ENCODE measurements around the gene ABCF1. TPM values are rescaled to one million over a fixed set of nuclear protein-coding genes. Genes with fewer than 3 reads are reported as not detected.

The ABCF1 gene
- total RNA-seq, result 45.4 and 62.5 TPM in 2 replicates

GRCh38 chr6:30571075-30571761 is at the start of gene ABCF1:
TSS of gene ABCF1 (plus strand) at chr6:30571442. CDS start at chr6:30571488, 46 bp downstream.

GRCh38 chr6:30556066-30556905 is 15.0 kb upstream of the ABCF1 start, which contains the start of gene GNL1:
TSS of gene GNL1 (minus strand) at chr6:30556489. CDS start at chr6:30556203, 286 bp downstream.

GRCh38 chr6:30556906-30557682 is 14.1 kb upstream of the ABCF1 start, which contains the start of gene PRR3:
TSS of gene PRR3 (plus strand) at chr6:30557295. CDS start at chr6:30557345, 50 bp downstream.

DNA sequence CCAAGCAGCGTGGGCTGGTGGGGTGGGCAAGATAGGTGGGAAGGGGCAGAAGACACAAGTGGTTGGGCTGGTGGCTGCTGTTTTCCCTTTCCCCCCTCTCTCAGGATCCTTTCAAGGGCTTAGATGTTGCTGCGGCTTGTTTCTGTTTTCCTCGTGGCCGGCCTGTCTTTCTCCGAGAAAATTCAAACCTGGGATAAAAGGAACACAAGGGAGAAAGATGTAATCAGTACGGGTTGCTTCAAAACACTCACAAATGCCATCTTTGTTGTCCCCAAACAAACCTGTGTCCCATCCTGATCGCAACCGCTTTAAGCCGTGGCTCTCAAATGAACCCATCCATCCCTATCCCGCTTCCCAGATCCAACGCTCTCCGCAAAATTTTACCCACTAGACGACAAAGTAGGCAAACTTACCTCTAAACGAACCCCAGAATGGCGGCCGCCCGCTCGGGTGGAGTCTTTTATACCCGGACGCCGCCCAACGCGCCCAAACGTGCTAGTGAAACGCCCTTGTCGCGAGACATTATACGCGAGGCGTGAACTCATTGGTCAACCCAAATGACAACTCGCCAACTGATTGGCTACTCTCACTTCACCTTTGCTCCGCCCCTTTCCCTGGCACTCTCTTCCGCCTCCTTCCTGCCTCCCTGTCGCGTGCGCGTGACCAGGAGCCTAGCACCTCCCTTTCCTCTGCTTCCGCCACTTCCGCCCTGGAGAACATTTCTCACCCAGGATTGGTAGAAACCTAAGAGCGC is 45.7 kb downstream of the ABCF1 start, which contains the start of gene PPP1R10:
TSS of gene PPP1R10 (minus strand) at position 433 of the 754 bp plus-strand sequence. CDS start 7,299 bp downstream, outside the sequence.

GRCh38 chr6:30617565-30618269 is 46.5 kb downstream of the ABCF1 start, which contains the start of gene MRPS18B:
TSS of gene MRPS18B (plus strand) at chr6:30617840. CDS start at chr6:30617866, 26 bp downstream.

DNA sequence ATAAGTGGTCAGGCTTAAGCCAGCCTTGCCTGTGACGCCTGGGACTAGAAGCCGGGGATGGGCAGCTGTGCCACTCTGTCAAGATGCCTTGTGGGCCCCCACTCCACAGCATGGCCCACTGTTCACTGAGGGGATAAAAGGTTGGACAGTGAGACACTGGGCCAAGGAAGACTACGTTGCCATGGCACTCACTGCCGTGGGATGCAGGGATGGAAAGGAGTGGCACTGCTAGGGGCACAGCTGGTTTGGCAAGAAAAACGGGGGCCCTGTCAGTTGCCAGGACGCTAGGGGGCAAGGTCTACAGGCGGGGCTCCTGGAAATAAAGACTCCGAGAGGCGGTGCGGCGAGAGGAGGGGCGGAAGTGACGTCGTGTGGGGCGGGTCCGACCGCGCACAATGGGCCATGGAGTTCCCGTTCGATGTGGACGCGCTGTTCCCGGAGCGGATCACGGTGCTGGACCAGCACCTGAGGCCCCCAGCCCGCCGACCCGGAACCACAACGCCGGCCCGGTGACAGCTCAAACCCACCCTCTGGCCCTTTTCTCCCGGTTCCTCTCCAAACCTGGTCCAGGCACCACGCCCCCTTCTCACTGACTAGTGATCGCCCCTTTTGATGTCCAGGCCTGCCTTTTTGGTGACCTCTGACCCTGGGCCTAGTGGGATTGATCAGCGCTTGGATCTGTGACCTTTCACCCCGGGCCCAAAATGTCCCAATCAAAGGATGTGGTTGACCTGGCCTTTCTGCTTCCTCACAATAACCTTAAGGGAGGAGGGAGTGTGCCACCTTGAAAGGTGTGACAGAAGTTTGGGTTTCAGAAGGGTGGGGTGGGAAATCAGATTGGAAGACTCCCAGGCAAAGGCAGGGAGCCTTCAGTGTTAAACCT is 55.5 kb downstream of the ABCF1 start, which contains the start of gene ATAT1:
TSS of gene ATAT1 (plus strand) at position 391 of the 883 bp plus-strand sequence.

Other genes starting within 250 kb of the ABCF1 start
- gene TRIM39, start 244.5 kb upstream of the ABCF1 start, total RNA-seq, result 8.4 and 13.9 TPM in 2 replicates
- 28.9 and 30.0 TPM in 2 replicates for gene RPP21, start 226.3 kb upstream of the ABCF1 start, total RNA-seq
- 166 and 211 TPM in 2 replicates for gene HLA-E, start 81.9 kb upstream of the ABCF1 start, total RNA-seq
- gene GNL1, start 15.0 kb upstream of the ABCF1 start, total RNA-seq, result 56.8 and 62.1 TPM in 2 replicates
- gene PRR3, start 14.1 kb upstream of the ABCF1 start, total RNA-seq, result 3.6 and 4.5 TPM in 2 replicates
- 18.0 and 20.0 TPM in 2 replicates for gene PPP1R10, start 45.8 kb downstream of the ABCF1 start, total RNA-seq
- 55.4 and 87.9 TPM in 2 replicates for gene MRPS18B, start 46.4 kb downstream of the ABCF1 start, total RNA-seq
- 3.4 and 5.1 TPM in 2 replicates for gene ATAT1, start 55.4 kb downstream of the ABCF1 start, total RNA-seq
- gene C6orf136, start 75.7 kb downstream of the ABCF1 start, total RNA-seq, result 3.6 and 3.9 TPM in 2 replicates
- 39.2 and 51.0 TPM in 2 replicates for gene DHX16, start 101.6 kb downstream of the ABCF1 start, total RNA-seq
- 49.8 and 53.6 TPM in 2 replicates for gene PPP1R18, start 115.2 kb downstream of the ABCF1 start, total RNA-seq
- 2.2 and 4.0 TPM in 2 replicates for gene NRM, start 119.5 kb downstream of the ABCF1 start, total RNA-seq
- gene MDC1, start 145.8 kb downstream of the ABCF1 start, total RNA-seq, result 4.6 and 13.2 TPM in 2 replicates
- 508 and 873 TPM in 2 replicates for gene TUBB, start 148.9 kb downstream of the ABCF1 start, total RNA-seq
- 154 and 155 TPM in 2 replicates for gene FLOT1, start 171.2 kb downstream of the ABCF1 start, total RNA-seq
- 41.9 and 49.7 TPM in 2 replicates for gene IER3, start 173.1 kb downstream of the ABCF1 start, total RNA-seq

Measured in uterine smooth muscle cell (primary cell).